ENCODE measurements around the gene TRIM17.

TRIM17 gene

DNA sequence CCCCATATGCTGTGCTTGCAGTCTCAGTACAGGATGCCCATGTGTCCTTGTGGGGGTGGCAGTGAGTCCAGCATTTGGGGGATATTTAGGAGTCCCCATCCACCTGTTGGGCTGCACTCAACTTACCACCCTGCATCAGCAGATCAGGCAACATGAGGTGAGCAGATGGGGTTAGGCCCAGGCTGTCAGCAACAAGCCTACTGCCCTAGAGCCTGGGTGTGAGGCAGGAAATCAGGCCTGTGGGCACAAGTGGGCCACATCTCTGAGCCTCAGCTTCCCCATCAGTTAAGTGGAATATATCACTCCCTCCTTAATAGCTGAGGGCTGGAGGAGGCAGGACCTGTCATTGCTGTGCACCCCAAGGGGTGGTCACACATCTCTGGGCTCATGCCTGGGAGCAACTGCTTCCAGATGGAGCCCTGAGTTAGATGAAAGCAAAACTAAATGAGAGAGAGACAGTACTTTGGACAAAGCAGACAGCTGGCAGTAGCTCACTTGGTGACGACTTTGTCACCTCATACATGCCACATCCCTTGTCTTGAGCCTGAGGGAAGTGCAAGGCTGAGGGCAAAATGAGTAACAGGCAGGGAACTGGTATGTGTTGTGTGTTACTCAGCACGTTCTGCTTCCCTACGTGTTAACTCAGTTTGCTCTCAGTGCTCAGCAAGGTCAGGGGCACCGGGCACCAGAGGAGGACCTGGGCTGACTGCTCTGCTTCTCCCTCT is 58.5 kb downstream of the TRIM17 start:
- no peak for DNase-seq (ENCODE audit: low read depth in 1 of 2, low spot score in 1 of 2)
